Stomach (tissue), 4 donors: ENCODE measurements around the gene RAB8A.

Experiments
- POLR2A ChIP-seq, 4 donors: fragments of 450-650 bp; IDR thresholded peaks; one replicate each; pipeline ENCODE4 v1.6.1; 2016; ENCODE audit warnings: antibody characterized with exemption in 4 of 4, control low read depth in 2 of 4, mild to moderate bottlenecking in 1 of 4, moderate library complexity in 1 of 4
- TF ChIP-seq, protein P1 (sequence below), 7 experiments: fragments of 450-650 bp in 4 of 7; fragments of 200-600 bp in 3 of 7; sonication (generic) in 3 of 7; IDR thresholded peaks; one replicate each; pipeline ENCODE4 v1.5.1; 2016 to 2019; ENCODE audit warnings: antibody characterized with exemption in 7 of 7, control low read depth in 2 of 7, mild to moderate bottlenecking in 1 of 7

DNA sequence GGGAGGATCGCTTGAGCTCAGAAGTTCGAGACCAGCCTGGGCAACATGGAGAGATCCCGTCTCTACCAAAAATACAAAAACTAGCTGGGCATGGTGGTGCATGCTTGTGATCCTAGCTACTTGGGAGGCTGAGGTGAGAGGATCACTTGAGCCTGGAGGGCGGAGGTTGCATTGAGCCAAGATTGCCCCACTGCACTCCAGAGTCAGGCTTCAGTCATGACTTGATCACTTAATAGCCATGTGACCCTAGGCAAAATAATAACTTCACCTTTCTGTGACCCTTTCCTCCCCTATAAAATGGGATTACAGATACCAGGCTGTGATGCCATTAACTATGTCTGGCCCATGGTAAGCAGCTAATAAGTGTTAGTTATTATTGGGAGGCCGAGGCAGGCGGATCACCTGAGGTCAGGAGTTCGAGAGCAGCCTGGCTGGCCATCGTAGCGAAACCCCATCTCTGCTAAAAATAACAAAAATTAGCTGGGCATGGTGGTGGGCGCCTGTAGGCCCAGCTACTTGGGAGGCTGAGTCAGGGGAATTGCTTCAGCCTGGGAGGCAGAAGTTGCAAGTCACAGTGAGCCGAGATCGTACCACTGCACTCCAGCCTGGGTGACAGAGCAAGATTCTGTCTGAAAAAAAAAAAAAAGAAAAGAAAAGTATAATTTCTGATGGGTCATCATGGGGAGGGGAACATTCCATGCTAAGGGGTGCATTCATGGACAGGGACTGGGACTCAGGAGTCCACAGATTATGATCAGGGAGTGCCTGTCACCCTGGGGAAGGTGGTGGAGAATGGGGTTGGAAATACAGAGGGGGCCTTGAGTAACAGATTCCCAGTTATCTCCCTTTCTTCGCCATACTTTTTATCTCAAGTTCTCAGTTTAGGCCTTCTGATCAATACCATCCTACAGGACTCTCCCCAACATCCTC lies 19.9 kb upstream of the RAB8A start:
- TF ChIP-seq, protein P1, sequence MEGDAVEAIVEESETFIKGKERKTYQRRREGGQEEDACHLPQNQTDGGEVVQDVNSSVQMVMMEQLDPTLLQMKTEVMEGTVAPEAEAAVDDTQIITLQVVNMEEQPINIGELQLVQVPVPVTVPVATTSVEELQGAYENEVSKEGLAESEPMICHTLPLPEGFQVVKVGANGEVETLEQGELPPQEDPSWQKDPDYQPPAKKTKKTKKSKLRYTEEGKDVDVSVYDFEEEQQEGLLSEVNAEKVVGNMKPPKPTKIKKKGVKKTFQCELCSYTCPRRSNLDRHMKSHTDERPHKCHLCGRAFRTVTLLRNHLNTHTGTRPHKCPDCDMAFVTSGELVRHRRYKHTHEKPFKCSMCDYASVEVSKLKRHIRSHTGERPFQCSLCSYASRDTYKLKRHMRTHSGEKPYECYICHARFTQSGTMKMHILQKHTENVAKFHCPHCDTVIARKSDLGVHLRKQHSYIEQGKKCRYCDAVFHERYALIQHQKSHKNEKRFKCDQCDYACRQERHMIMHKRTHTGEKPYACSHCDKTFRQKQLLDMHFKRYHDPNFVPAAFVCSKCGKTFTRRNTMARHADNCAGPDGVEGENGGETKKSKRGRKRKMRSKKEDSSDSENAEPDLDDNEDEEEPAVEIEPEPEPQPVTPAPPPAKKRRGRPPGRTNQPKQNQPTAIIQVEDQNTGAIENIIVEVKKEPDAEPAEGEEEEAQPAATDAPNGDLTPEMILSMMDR (IDR thresholded peaks at IDR 0.05) = no peak
- no peak for TF ChIP-seq POLR2A (IDR thresholded peaks at IDR 0.05)
